ENCODE measurements around the gene NPM1.
A peak's percentile ranks its signal among the peaks of the same experiment; 100 is the strongest.
"Not testable (repeated sequence)": the region's sequence is repeated elsewhere in the genome, so short reads cannot be mapped to it uniquely, and the experiment has no call there.

The NPM1 gene

GRCh38 chr5:171384999-171385398 lies 2.6 kb upstream of the NPM1 start:
- DNase-seq (ENCODE audit: low read depth in 4 of 4, low spot score in 1 of 4) = not testable (repeated sequence)

GRCh38 chr5:171386006-171386671 lies 1.5 kb upstream of the NPM1 start:
- DNase-seq (ENCODE audit: low read depth in 4 of 4, low spot score in 1 of 4) = no peak

GRCh38 chr5:171386861-171387344 lies 746 bp upstream of the NPM1 start:
- no peak for DNase-seq (ENCODE audit: low read depth in 4 of 4, low spot score in 1 of 4)

GRCh38 chr5:171387970-171388815 lies 544 bp downstream of the NPM1 start:
- DNase-seq (ENCODE audit: low read depth in 4 of 4, low spot score in 1 of 4) = peak; percentile 71 to 79 (median 77)

GRCh38 chr5:171388816-171389168 lies 1.1 kb downstream of the NPM1 start:
- peak in 2 of 4 experiments; percentile 18 to 36 for DNase-seq (ENCODE audit: low read depth in 4 of 4, low spot score in 1 of 4)

GRCh38 chr5:171390883-171391677 lies 3.4 kb downstream of the NPM1 start:
- DNase-seq (ENCODE audit: low read depth in 4 of 4, low spot score in 1 of 4) = no peak

GRCh38 chr5:171391996-171392577 lies 4.4 kb downstream of the NPM1 start:
- no peak for DNase-seq (ENCODE audit: low read depth in 4 of 4, low spot score in 1 of 4)

GRCh38 chr5:171392585-171393159 lies 5.0 kb downstream of the NPM1 start:
- DNase-seq (ENCODE audit: low read depth in 4 of 4, low spot score in 1 of 4) = no peak

GRCh38 chr5:171395042-171395441 lies 7.4 kb downstream of the NPM1 start:
- DNase-seq (ENCODE audit: low read depth in 4 of 4, low spot score in 1 of 4) = no peak

GRCh38 chr5:171396583-171396982 lies 8.9 kb downstream of the NPM1 start:
- DNase-seq (ENCODE audit: low read depth in 4 of 4, low spot score in 1 of 4) = not testable (repeated sequence)

- DNase-seq (ENCODE audit: low read depth in 4 of 4, low spot score in 1 of 4) = no peak
These were observed 9.5 kb downstream of the NPM1 start for GRCh38 chr5:171397190-171397589.

GRCh38 chr5:171397599-171397998 lies 9.9 kb downstream of the NPM1 start:
- DNase-seq (ENCODE audit: low read depth in 4 of 4, low spot score in 1 of 4) = no peak

GRCh38 chr5:171398660-171399059 lies 11.0 kb downstream of the NPM1 start:
- not testable (repeated sequence) for DNase-seq (ENCODE audit: low read depth in 4 of 4, low spot score in 1 of 4)

- no peak for DNase-seq (ENCODE audit: low read depth in 4 of 4, low spot score in 1 of 4)
These were observed 12.5 kb downstream of the NPM1 start for GRCh38 chr5:171400169-171400568.

- DNase-seq (ENCODE audit: low read depth in 4 of 4, low spot score in 1 of 4) = no peak
These were observed 13.7 kb downstream of the NPM1 start for GRCh38 chr5:171401167-171401947.

- not testable (repeated sequence) for DNase-seq (ENCODE audit: low read depth in 4 of 4, low spot score in 1 of 4)
These were observed 15.1 kb downstream of the NPM1 start for GRCh38 chr5:171402751-171403150.

- no peak for DNase-seq (ENCODE audit: low read depth in 4 of 4, low spot score in 1 of 4)
These were observed 18.0 kb downstream of the NPM1 start for GRCh38 chr5:171405615-171406014.

GRCh38 chr5:171407234-171407633 lies 19.6 kb downstream of the NPM1 start:
- no peak for DNase-seq (ENCODE audit: low read depth in 4 of 4, low spot score in 1 of 4)

- DNase-seq (ENCODE audit: low read depth in 4 of 4, low spot score in 1 of 4) = no peak
These were observed 21.8 kb downstream of the NPM1 start for GRCh38 chr5:171409164-171410136.
